Endothelial cell of umbilical vein (primary cell): Measurements from ENCODE around the gene CCSAP.

Experiments used
- CTCF ChIP-seq, 2 donors: IDR thresholded peaks; 1 replicate in 1 of 2; 2 replicates in 1 of 2; pipeline ENCODE4 v1.5.1; 2011; ENCODE audit warnings: low read length in 2 of 2, mild to moderate bottlenecking in 2 of 2, moderate library complexity in 2 of 2, control low read depth in 1 of 2, inconsistent platforms in 1 of 2, low read depth in 1 of 2; ENCODE audit not compliant: insufficient read depth in 1 of 2; ENCODE audit errors: extremely low read depth in 1 of 2
- EZH2 ChIP-seq: IDR thresholded peaks from 2 replicates; pipeline ENCODE4 v1.6.1; 2012; ENCODE audit warnings: borderline replicate concordance, low read depth, mild to moderate bottlenecking, moderate library complexity, low read length, inconsistent platforms; ENCODE audit not compliant: severe bottlenecking
- FOS ChIP-seq: IDR thresholded peaks from 2 replicates; pipeline ENCODE4 v1.6.1; 2011; ENCODE audit warnings: mild to moderate bottlenecking, low read length, moderate library complexity, borderline replicate concordance; ENCODE audit not compliant: insufficient read depth
- GATA2 ChIP-seq: IDR thresholded peaks from 2 replicates; pipeline ENCODE4 v1.7.0; 2011; ENCODE audit warnings: low read depth, mild to moderate bottlenecking, moderate library complexity, mixed read lengths, low read length; ENCODE audit not compliant: insufficient read length, insufficient read depth
- JUN ChIP-seq: IDR thresholded peaks from 2 replicates; pipeline ENCODE4 v1.6.1; 2011; ENCODE audit warnings: borderline replicate concordance, low read depth; ENCODE audit not compliant: insufficient read length, insufficient read depth
- MYC ChIP-seq: IDR thresholded peaks from one replicate; pipeline ENCODE4 v1.6.1; 2011; ENCODE audit warnings: mild to moderate bottlenecking, low read depth, low read length
- POLR2A ChIP-seq: IDR thresholded peaks from 2 replicates; pipeline ENCODE4 v1.6.1; 2012; ENCODE audit warnings: low read depth, mild to moderate bottlenecking, control low read depth, low read length
- POLR2AphosphoS5 ChIP-seq: IDR thresholded peaks from 2 replicates; pipeline ENCODE4 v1.6.1; 2012; ENCODE audit warnings: low read depth, mild to moderate bottlenecking, control low read depth, low read length, moderate library complexity; ENCODE audit not compliant: insufficient read depth
- TF ChIP-seq, protein P1 (sequence below): IDR thresholded peaks from 2 replicates; pipeline ENCODE4 v1.6.1; 2011; ENCODE audit not compliant: insufficient read depth, insufficient read length

DNA sequence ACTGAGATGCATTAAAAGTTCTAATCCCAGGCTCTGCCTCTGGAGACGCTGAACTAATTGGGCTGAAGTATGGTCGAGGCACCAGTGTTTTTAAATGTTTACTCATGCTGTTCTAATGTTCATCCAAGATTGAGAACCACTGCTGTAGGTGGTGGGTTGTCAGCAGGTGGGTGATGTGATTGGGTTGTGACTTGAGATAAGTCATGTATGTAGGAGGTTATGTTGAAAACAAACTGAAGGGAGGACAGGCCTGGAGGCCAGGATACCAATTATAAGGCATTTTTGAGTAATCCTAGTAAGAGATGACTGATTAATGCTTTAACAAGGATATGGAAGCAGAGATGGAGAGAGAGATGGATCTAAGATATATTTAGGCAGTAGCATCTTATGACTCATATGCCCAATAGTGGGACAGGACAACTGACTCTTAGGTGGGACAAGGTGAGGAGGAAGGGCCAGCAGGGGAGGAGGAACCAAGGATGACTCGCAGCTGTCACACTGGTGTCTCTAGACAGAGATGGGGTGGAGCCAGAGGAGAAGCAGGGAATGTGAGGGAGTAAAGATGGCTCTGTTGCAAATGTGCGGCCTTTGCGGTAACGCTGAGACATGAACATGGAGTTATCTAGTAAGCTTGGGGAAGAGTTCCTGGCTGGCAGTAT is 42.6 kb downstream of the CCSAP start:
- TF ChIP-seq CTCF (IDR thresholded peaks at IDR 0.05; ENCODE audit: extremely low read depth in 1 of 2, insufficient read depth in 1 of 2, low read depth in 1 of 2, low read length in 2 of 2): no peak
- TF ChIP-seq, protein P1, sequence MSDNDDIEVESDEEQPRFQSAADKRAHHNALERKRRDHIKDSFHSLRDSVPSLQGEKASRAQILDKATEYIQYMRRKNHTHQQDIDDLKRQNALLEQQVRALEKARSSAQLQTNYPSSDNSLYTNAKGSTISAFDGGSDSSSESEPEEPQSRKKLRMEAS: no peak
- no peak for TF ChIP-seq POLR2A
- no peak for TF ChIP-seq EZH2
- TF ChIP-seq JUN: no peak
- no peak for TF ChIP-seq POLR2AphosphoS5
- no peak for TF ChIP-seq GATA2
- no peak for TF ChIP-seq MYC
- no peak for TF ChIP-seq FOS
